ENCODE measurements around the gene LSM4. TPM values are rescaled to one million over a fixed set of nuclear protein-coding genes. Genes with fewer than 3 reads are reported as not detected.

Gene LSM4
- total and polyA plus RNA-seq, 2 experiments from 2014 or later: 591 to 637 TPM

DNA sequence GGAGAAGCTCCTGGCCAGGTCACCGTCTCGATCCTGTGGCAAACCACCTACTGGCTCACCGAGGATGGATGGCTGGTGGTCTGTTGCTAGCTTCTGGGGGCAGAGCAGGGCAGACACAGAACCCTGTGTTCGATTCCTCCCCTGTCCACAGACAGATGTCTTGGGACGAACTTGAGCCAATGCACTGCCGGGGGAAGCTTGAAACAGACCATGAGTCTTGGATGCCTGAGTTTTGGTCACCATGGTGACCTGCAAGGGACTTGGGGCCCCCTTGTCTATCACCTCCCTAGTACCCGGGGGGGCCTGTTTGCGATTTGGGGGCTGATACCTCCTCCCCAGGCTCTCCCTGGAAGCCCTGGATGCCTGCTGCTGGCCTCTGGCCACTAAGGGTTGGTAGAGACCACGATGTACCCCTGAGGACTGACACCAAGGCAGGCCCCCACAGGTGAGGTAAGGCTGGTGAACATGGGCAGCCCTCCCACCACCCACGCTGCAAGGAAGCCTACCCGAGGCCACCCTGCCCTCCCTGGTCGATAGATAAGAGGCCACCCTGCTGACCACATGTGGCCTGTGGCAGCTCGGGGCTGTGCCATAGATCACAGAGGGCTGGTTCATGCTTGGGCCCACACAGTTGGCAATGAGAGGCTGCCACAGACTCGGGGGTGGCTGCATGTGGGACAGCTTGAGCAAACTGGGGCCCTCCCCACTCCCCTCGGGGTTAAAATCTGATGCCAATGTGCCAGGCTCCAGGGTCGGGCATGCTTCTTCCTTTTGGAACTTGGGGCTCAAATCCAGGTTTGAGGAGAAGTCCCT lies 59.3 kb downstream of the LSM4 start:
- Mint-ChIP-seq H3K4me3 (no peak overlapping the region), H3K9me3 (peaks cover 9% of the 10 kb centered on the region; the same call in 1 of the 3 replicates)

More for the DNA sequence above, 59.3 kb downstream of the LSM4 start:
- ATAC-seq: no peak
- TF ChIP-seq CREB1 (CRISPR knock-in tag; IDR thresholded peaks at IDR 0.05; ENCODE audit: low read depth) (no peak), EZH2phosphoT487 (IDR thresholded peaks at IDR 0.05; ENCODE audit: unreplicated experiment) (no peak), NANOG (IDR thresholded peaks at IDR 0.05; ENCODE audit: borderline replicate concordance) (no peak), ZNF114 (CRISPR knock-in tag; IDR thresholded peaks at IDR 0.05) (no peak), POLR2AphosphoS5 (IDR thresholded peaks at IDR 0.05; ENCODE audit: low read depth) (no peak), ZNF331 (CRISPR knock-in tag; IDR thresholded peaks at IDR 0.05; ENCODE audit: low read depth) (no peak), STAT1 (IDR thresholded peaks at IDR 0.05; ENCODE audit: unreplicated experiment) (no peak), EZH2 (IDR thresholded peaks at IDR 0.05; ENCODE audit: low read depth, unreplicated experiment) (no peak), JUNB (IDR thresholded peaks at IDR 0.05; ENCODE audit: unreplicated experiment) (no peak)
- TF ChIP-seq, protein P1, sequence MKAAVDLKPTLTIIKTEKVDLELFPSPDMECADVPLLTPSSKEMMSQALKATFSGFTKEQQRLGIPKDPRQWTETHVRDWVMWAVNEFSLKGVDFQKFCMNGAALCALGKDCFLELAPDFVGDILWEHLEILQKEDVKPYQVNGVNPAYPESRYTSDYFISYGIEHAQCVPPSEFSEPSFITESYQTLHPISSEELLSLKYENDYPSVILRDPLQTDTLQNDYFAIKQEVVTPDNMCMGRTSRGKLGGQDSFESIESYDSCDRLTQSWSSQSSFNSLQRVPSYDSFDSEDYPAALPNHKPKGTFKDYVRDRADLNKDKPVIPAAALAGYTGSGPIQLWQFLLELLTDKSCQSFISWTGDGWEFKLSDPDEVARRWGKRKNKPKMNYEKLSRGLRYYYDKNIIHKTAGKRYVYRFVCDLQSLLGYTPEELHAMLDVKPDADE (IDR thresholded peaks at IDR 0.05): no peak
- TF ChIP-seq, protein P2, sequence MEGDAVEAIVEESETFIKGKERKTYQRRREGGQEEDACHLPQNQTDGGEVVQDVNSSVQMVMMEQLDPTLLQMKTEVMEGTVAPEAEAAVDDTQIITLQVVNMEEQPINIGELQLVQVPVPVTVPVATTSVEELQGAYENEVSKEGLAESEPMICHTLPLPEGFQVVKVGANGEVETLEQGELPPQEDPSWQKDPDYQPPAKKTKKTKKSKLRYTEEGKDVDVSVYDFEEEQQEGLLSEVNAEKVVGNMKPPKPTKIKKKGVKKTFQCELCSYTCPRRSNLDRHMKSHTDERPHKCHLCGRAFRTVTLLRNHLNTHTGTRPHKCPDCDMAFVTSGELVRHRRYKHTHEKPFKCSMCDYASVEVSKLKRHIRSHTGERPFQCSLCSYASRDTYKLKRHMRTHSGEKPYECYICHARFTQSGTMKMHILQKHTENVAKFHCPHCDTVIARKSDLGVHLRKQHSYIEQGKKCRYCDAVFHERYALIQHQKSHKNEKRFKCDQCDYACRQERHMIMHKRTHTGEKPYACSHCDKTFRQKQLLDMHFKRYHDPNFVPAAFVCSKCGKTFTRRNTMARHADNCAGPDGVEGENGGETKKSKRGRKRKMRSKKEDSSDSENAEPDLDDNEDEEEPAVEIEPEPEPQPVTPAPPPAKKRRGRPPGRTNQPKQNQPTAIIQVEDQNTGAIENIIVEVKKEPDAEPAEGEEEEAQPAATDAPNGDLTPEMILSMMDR (conservative IDR thresholded peaks at IDR 0.05; ENCODE audit: low read depth in 2 of 2): no peak
- TF ChIP-seq, protein P3, sequence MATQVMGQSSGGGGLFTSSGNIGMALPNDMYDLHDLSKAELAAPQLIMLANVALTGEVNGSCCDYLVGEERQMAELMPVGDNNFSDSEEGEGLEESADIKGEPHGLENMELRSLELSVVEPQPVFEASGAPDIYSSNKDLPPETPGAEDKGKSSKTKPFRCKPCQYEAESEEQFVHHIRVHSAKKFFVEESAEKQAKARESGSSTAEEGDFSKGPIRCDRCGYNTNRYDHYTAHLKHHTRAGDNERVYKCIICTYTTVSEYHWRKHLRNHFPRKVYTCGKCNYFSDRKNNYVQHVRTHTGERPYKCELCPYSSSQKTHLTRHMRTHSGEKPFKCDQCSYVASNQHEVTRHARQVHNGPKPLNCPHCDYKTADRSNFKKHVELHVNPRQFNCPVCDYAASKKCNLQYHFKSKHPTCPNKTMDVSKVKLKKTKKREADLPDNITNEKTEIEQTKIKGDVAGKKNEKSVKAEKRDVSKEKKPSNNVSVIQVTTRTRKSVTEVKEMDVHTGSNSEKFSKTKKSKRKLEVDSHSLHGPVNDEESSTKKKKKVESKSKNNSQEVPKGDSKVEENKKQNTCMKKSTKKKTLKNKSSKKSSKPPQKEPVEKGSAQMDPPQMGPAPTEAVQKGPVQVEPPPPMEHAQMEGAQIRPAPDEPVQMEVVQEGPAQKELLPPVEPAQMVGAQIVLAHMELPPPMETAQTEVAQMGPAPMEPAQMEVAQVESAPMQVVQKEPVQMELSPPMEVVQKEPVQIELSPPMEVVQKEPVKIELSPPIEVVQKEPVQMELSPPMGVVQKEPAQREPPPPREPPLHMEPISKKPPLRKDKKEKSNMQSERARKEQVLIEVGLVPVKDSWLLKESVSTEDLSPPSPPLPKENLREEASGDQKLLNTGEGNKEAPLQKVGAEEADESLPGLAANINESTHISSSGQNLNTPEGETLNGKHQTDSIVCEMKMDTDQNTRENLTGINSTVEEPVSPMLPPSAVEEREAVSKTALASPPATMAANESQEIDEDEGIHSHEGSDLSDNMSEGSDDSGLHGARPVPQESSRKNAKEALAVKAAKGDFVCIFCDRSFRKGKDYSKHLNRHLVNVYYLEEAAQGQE (IDR thresholded peaks at IDR 0.05; ENCODE audit: unreplicated experiment): no peak
- TF ChIP-seq, protein P4, sequence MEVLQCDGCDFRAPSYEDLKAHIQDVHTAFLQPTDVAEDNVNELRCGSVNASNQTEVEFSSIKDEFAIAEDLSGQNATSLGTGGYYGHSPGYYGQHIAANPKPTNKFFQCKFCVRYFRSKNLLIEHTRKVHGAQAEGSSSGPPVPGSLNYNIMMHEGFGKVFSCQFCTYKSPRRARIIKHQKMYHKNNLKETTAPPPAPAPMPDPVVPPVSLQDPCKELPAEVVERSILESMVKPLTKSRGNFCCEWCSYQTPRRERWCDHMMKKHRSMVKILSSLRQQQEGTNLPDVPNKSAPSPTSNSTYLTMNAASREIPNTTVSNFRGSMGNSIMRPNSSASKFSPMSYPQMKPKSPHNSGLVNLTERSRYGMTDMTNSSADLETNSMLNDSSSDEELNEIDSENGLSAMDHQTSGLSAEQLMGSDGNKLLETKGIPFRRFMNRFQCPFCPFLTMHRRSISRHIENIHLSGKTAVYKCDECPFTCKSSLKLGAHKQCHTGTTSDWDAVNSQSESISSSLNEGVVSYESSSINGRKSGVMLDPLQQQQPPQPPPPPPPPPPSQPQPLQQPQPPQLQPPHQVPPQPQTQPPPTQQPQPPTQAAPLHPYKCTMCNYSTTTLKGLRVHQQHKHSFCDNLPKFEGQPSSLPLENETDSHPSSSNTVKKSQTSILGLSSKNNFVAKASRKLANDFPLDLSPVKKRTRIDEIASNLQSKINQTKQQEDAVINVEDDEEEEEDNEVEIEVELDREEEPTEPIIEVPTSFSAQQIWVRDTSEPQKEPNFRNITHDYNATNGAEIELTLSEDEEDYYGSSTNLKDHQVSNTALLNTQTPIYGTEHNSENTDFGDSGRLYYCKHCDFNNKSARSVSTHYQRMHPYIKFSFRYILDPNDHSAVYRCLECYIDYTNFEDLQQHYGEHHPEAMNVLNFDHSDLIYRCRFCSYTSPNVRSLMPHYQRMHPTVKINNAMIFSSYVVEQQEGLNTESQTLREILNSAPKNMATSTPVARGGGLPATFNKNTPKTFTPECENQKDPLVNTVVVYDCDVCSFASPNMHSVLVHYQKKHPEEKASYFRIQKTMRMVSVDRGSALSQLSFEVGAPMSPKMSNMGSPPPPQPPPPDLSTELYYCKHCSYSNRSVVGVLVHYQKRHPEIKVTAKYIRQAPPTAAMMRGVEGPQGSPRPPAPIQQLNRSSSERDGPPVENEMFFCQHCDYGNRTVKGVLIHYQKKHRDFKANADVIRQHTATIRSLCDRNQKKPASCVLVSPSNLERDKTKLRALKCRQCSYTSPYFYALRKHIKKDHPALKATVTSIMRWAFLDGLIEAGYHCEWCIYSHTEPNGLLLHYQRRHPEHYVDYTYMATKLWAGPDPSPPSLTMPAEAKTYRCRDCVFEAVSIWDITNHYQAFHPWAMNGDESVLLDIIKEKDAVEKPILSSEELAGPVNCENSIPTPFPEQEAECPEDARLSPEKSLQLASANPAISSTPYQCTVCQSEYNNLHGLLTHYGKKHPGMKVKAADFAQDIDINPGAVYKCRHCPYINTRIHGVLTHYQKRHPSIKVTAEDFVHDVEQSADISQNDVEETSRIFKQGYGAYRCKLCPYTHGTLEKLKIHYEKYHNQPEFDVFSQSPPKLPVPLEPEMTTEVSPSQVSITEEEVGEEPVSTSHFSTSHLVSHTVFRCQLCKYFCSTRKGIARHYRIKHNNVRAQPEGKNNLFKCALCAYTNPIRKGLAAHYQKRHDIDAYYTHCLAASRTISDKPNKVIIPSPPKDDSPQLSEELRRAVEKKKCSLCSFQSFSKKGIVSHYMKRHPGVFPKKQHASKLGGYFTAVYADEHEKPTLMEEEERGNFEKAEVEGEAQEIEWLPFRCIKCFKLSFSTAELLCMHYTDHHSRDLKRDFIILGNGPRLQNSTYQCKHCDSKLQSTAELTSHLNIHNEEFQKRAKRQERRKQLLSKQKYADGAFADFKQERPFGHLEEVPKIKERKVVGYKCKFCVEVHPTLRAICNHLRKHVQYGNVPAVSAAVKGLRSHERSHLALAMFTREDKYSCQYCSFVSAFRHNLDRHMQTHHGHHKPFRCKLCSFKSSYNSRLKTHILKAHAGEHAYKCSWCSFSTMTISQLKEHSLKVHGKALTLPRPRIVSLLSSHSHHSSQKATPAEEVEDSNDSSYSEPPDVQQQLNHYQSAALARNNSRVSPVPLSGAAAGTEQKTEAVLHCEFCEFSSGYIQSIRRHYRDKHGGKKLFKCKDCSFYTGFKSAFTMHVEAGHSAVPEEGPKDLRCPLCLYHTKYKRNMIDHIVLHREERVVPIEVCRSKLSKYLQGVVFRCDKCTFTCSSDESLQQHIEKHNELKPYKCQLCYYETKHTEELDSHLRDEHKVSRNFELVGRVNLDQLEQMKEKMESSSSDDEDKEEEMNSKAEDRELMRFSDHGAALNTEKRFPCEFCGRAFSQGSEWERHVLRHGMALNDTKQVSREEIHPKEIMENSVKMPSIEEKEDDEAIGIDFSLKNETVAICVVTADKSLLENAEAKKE (CRISPR knock-in tag; IDR thresholded peaks at IDR 0.05): no peak
- no peak overlapping the region for H3K4me3 ChIP-seq
- no peaks in the 10 kb centered on the region for H3K36me3 ChIP-seq (ENCODE audit: insufficient read depth)
- H3K36me3 Mint-ChIP-seq (ENCODE audit: low read depth): peaks cover 5% of the 10 kb centered on the region; the same call in 1 of the 3 replicates
- H3K4me1 Mint-ChIP-seq: no peaks in the 10 kb centered on the region
- H4K20me1 ChIP-seq (replicated peaks; ENCODE audit: insufficient read depth): no peaks in the 10 kb centered on the region
- no peak overlapping the region for H3K27ac ChIP-seq (ENCODE audit: low read depth)
- peaks cover 6% of the 10 kb centered on the region; the same call in 1 of the 2 replicates for H3K9me2 ChIP-seq (ENCODE audit: insufficient read depth)
- no peak overlapping the region for H3K4me2 ChIP-seq
- DNase-seq (ENCODE audit: low spot score): no peak
- no peaks in the 10 kb centered on the region for H3K4me1 ChIP-seq (ENCODE audit: insufficient read depth)
- H3K27me3 ChIP-seq (ENCODE audit: insufficient read depth): no peaks in the 10 kb centered on the region
- H3K79me2 ChIP-seq (replicated peaks; ENCODE audit: insufficient read depth): no peaks in the 10 kb centered on the region
- peaks cover 20% of the 10 kb centered on the region for H3K27me3 Mint-ChIP-seq (ENCODE audit: insufficient read depth, low read depth, poor library complexity)
- H3F3A ChIP-seq (replicated peaks; ENCODE audit: low read depth): no peaks in the 10 kb centered on the region
- no peak overlapping the region for H2AFZ ChIP-seq
- H3K27ac Mint-ChIP-seq: no peak overlapping the region

All from GM23338 (cell line).